ENCODE data around the gene SENP3. TPM values are rescaled to one million over a fixed set of nuclear protein-coding genes. Genes with fewer than 3 reads are reported as not detected.

Gene SENP3
- total RNA-seq, 1 experiment from 2014 or later = 30.2 TPM

DNA sequence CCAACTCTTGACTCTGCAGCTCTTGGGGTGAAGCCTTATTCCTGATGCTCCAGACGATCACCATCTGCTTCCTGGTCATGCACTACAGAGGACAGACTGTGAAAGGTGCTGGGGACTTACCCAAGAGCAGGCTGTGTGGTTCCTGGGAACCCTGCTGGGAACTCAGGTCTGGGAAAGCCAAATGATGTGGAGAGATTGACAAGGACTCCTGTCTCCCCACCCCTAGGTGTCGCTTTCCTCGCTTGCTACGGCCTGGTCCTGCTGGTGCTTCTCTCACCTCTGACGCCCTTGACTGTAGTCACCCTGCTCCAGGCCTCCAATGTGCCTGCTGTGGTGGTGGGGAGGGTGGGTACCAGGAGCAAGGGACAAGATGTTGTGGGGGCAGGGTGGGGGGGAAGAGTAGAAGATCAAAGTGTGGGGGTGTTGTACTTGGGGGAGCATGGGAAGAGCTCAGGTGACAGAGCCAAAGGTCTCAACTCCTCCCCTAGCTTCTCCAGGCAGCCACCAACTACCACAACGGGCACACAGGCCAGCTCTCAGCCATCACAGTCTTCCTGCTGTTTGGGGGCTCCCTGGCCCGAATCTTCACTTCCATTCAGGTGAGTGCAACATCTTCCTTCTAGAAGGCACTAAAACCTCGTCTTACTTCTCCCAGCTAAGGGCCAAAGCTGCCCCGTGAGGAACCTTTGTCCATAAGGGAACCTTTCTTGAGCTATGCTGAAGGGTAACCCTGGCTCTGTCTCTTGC is 25.1 kb downstream of the SENP3 start:
- no peaks in the 10 kb centered on the region for H3K9me3 ChIP-seq
- H3K4me1 Mint-ChIP-seq (ENCODE audit: low read depth, unreplicated experiment) = peaks cover 4% of the 10 kb centered on the region
- TF ChIP-seq, protein P1, sequence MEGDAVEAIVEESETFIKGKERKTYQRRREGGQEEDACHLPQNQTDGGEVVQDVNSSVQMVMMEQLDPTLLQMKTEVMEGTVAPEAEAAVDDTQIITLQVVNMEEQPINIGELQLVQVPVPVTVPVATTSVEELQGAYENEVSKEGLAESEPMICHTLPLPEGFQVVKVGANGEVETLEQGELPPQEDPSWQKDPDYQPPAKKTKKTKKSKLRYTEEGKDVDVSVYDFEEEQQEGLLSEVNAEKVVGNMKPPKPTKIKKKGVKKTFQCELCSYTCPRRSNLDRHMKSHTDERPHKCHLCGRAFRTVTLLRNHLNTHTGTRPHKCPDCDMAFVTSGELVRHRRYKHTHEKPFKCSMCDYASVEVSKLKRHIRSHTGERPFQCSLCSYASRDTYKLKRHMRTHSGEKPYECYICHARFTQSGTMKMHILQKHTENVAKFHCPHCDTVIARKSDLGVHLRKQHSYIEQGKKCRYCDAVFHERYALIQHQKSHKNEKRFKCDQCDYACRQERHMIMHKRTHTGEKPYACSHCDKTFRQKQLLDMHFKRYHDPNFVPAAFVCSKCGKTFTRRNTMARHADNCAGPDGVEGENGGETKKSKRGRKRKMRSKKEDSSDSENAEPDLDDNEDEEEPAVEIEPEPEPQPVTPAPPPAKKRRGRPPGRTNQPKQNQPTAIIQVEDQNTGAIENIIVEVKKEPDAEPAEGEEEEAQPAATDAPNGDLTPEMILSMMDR (IDR thresholded peaks at IDR 0.05; ENCODE audit: insufficient read depth in 1 of 2, low read depth in 1 of 2, low read length in 1 of 2, severe bottlenecking in 1 of 2, unreplicated experiment in 1 of 2) = no peak
- no peak overlapping the region for H3K27ac Mint-ChIP-seq (ENCODE audit: unreplicated experiment)
- POLR2A ChIA-PET = no interaction called here
- H3K9me3 Mint-ChIP-seq (ENCODE audit: unreplicated experiment) = no peaks in the 10 kb centered on the region
- no peaks in the 10 kb centered on the region for H3K27me3 Mint-ChIP-seq (ENCODE audit: insufficient read depth, unreplicated experiment)
- DNase-seq = peak; percentile 42
- peaks cover 7% of the 10 kb centered on the region for H3K4me1 ChIP-seq
- H3K36me3 ChIP-seq (ENCODE audit: control insufficient read depth, insufficient read depth, low read length) = no peaks in the 10 kb centered on the region; the same call in 1 of the 2 replicates
- no peak overlapping the region for H3K4me3 ChIP-seq (ENCODE audit: low read depth, low read length)
- no TSS peak for BruUV-seq (replicated peaks)
- no peak overlapping the region for H3K4me3 Mint-ChIP-seq (ENCODE audit: unreplicated experiment)
- CTCF ChIA-PET = interaction anchor here (1.8 kb wide), 1 partner anchor 27 kb away, joined by 4 read pairs; the partner anchor contains the start of gene FXR2
- intact Hi-C loops (cut with micrococcal nuclease; ENCODE audit: unreplicated experiment) = no loop called here
- H3K27me3 ChIP-seq (replicated peaks; ENCODE audit: control insufficient read depth, insufficient read depth, low read length) = no peaks in the 10 kb centered on the region
- peaks cover 45% of the 10 kb centered on the region for H3K36me3 Mint-ChIP-seq (ENCODE audit: insufficient read depth, unreplicated experiment)

DNA sequence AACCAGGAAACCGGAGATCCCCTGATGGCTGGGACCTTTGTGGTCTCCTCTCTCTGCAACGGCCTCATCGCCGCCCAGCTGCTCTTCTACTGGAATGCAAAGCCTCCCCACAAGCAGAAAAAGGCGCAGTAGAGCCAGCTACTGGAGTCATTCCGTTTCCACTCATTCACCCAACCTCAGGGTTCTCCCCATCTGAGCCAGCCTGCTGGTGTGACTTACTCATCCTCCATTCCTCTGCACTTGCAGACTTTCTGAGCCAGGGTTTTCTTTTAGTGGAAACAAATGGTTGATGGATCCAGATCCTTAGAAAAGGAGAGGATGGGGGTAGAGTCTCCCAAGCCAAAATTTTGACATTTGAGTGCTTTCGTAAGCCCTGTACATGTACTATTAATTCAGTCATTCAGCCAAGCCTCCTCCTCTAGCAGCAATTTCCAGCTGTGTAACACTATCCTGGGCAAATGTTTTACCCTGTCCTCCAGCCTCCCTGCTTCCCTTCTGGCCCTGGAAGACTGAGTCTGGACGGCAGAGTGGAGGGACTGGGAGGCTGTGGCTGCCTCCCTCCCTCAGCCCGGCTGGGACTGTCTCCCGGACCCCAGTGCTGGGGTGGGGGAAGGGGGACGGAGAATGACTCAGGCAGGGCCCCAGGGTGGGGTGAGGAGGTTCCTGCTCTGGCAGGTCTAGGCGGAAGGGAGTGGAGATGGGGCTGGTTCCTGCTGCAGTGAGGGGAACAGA is 25.9 kb downstream of the SENP3 start:
- no peak for DNase-seq
- H3K4me1 ChIP-seq = peaks cover 6% of the 10 kb centered on the region
- H3K4me1 Mint-ChIP-seq (ENCODE audit: low read depth, unreplicated experiment) = peaks cover 4% of the 10 kb centered on the region
- H3K27me3 ChIP-seq (replicated peaks; ENCODE audit: control insufficient read depth, insufficient read depth, low read length) = no peaks in the 10 kb centered on the region
- TF ChIP-seq, protein P1 (IDR thresholded peaks at IDR 0.05; ENCODE audit: insufficient read depth in 1 of 2, low read depth in 1 of 2, low read length in 1 of 2, severe bottlenecking in 1 of 2, unreplicated experiment in 1 of 2) = no peak
- no peaks in the 10 kb centered on the region for H3K9me3 ChIP-seq
- POLR2A ChIA-PET = no interaction called here
- BruUV-seq (replicated peaks) = no TSS peak
- no peak overlapping the region for H3K4me3 Mint-ChIP-seq (ENCODE audit: unreplicated experiment)
- H3K27me3 Mint-ChIP-seq (ENCODE audit: insufficient read depth, unreplicated experiment) = no peaks in the 10 kb centered on the region
- no peaks in the 10 kb centered on the region for H3K9me3 Mint-ChIP-seq (ENCODE audit: unreplicated experiment)
- no peak overlapping the region for H3K27ac Mint-ChIP-seq (ENCODE audit: unreplicated experiment)
- CTCF ChIA-PET = interaction anchor here (1.8 kb wide), 1 partner anchor 27 kb away, joined by 4 read pairs; the partner anchor contains the start of gene FXR2
- H3K4me3 ChIP-seq (ENCODE audit: low read depth, low read length) = no peak overlapping the region
- peaks cover 43% of the 10 kb centered on the region for H3K36me3 Mint-ChIP-seq (ENCODE audit: insufficient read depth, unreplicated experiment)
- intact Hi-C loops (cut with micrococcal nuclease; ENCODE audit: unreplicated experiment) = no loop called here
- no peaks in the 10 kb centered on the region; the same call in 1 of the 2 replicates for H3K36me3 ChIP-seq (ENCODE audit: control insufficient read depth, insufficient read depth, low read length)

DNA sequence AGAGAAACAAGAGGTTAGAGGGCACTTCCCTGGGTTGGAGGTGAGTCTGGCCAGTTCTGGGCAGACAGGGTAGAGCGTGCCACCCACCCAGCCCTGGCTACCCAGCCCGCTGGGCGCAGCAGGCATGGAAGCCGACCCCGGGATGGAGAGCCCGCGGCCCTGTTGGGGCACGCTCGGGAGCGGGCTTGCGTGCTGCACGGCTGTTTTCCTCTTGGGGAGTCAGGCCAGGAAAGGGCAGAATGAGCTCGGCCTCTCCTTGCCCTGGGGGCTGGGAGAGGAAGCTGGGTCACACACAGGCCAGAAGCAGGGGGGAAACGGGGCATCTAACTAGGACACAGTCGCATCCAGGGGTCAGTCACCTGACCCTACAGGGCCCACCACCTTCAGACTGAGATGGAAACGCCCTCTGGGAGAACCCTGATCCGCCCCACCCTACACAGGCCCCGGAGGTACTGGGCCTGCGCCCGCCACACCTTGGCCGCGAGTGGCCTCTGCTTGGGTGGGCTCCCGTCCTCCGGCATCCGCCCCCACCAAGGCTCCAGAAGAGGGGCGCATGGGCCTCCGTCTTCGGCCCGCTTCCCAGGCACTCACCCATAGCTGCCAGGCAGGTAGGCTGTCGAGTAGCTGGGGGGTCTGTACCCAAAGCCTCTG is 27.0 kb downstream of the SENP3 start:
- no peak overlapping the region for H3K27ac Mint-ChIP-seq (ENCODE audit: unreplicated experiment)
- no peaks in the 10 kb centered on the region for H3K27me3 ChIP-seq (replicated peaks; ENCODE audit: control insufficient read depth, insufficient read depth, low read length)
- H3K9me3 ChIP-seq = no peaks in the 10 kb centered on the region
- no peaks in the 10 kb centered on the region for H3K27me3 Mint-ChIP-seq (ENCODE audit: insufficient read depth, unreplicated experiment)
- H3K4me1 ChIP-seq = no peaks in the 10 kb centered on the region
- intact Hi-C loops (cut with micrococcal nuclease; ENCODE audit: unreplicated experiment) = no loop called here
- POLR2A ChIA-PET = no interaction called here
- peaks cover 4% of the 10 kb centered on the region for H3K4me1 Mint-ChIP-seq (ENCODE audit: low read depth, unreplicated experiment)
- TF ChIP-seq, protein P1 (IDR thresholded peaks at IDR 0.05; ENCODE audit: insufficient read depth in 1 of 2, low read depth in 1 of 2, low read length in 1 of 2, severe bottlenecking in 1 of 2, unreplicated experiment in 1 of 2) = no peak
- DNase-seq = no peak
- CTCF ChIA-PET = no interaction called here
- H3K4me3 Mint-ChIP-seq (ENCODE audit: unreplicated experiment) = no peak overlapping the region
- H3K36me3 Mint-ChIP-seq (ENCODE audit: insufficient read depth, unreplicated experiment) = peaks cover 45% of the 10 kb centered on the region
- BruUV-seq (replicated peaks) = no TSS peak
- no peaks in the 10 kb centered on the region for H3K9me3 Mint-ChIP-seq (ENCODE audit: unreplicated experiment)
- no peak overlapping the region for H3K4me3 ChIP-seq (ENCODE audit: low read depth, low read length)
- no peaks in the 10 kb centered on the region; the same call in 1 of the 2 replicates for H3K36me3 ChIP-seq (ENCODE audit: control insufficient read depth, insufficient read depth, low read length)

Data from Caco-2 (cell line).